Stimulated activated CD4-positive, alpha-beta T cell treated with anti-CD3 and anti-CD28 coated beads, Interleukin-12 subunit alpha, Interleukin-12 subunit beta, amount 100 ng/mL, for 4 hours (primary cell): Measurements from ENCODE around the gene SHB.

Experiments
- DNase-seq: peaks from one replicate; pipeline ENCODE4 v3.0.0-alpha.2; 2020

SHB gene

DNA sequence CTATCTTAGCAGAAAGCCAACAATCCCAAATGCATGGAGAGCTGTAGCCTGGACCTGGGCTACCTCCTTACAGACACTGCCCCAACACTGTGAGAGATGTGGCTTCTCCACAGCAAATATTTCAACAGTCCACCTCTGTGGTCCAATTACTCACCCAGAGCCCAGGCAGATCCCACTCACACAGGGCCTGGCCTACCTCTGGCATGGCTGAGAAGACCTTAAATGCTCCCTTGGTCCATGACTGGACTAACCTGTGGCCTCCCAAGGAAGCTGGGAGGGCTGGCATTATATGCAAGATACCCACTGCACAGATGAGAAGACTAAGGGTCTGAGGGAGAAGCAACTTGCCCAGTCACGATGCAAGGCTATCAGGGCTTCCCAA lies 142.3 kb downstream of the SHB start:
- no peak for DNase-seq

DNA sequence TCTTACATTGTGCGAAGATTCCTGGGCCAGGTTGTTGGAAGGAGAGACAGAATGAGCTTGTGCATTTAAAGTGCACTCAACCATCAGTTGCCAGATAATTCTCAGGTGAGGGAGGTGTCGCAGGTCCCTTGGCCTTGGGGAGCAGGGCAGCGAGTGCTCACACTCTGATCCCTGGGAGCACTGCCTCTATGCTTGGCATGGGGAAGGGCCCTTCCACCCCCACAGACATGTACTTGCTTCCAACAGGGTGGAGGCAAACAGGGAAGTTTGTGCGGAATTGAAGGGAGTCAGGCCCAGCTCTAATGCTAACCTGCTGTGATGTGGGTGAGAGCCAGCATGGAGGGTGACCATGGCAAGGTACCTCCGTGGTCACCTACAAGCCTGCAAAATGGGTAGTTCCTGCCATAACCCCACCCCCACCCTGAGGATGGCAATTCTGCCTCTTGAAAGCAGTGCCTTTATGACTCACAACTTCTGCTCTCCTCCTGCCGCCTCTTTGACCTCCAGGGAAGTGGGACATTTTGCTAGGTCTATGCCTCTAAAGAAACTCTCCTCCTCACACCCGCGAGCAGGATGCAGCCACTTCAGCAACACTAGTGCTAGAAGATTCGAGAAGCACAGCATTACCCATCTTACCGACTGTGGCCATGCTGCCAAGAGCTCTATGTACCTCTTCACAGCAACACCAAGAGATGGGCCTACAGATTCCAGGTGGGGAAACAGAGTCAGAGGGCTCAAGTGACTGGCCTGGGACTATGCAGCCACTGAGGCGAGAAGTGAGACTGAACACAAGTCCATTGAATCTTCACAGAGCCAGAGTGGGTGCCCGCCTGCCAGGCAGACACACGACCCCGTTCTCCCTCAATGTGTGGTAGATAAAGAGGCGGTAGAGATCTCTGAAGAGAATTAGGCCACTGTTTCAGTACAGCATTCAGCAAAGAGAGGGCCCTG lies 143.0 kb downstream of the SHB start:
- no peak for DNase-seq

DNA sequence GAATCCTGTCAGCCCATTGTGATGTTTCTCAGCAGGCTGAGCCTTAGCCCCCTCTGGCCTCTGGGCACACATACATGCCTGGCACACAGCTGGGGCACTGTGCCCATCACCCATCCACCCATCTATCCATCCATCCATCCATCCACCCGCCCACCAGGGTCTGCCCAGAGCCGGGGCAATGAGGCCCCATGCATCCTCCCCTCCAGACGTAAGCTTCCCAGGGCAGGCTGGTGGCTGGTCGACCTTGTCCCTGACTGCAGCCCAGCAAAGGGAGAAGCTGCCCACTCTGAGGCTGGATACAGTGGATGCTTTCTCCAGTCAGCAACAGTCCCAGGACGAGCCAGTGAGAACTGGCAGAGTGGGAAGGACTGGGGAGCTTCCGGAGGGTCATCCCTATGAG lies 144.0 kb downstream of the SHB start:
- DNase-seq = no peak

DNA sequence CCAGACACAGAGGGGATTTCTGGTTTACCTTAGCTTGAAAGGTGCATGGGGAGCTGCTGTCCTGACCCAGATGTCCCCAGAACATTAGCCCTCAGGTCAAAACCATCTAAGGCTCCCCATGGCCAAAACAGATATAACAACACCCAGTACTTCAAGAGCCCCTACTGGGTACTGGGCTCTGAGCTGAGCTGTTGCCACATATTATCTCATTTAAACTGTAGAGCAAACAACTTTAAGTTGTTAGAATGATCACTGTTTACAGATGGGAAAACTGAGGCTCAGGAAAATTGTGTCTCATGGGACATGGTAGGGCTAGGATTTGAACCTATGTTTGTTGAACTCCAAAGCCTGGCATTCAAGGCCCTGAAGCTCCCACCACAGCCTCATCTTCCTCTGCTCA lies 144.5 kb downstream of the SHB start:
- no peak for DNase-seq

DNA sequence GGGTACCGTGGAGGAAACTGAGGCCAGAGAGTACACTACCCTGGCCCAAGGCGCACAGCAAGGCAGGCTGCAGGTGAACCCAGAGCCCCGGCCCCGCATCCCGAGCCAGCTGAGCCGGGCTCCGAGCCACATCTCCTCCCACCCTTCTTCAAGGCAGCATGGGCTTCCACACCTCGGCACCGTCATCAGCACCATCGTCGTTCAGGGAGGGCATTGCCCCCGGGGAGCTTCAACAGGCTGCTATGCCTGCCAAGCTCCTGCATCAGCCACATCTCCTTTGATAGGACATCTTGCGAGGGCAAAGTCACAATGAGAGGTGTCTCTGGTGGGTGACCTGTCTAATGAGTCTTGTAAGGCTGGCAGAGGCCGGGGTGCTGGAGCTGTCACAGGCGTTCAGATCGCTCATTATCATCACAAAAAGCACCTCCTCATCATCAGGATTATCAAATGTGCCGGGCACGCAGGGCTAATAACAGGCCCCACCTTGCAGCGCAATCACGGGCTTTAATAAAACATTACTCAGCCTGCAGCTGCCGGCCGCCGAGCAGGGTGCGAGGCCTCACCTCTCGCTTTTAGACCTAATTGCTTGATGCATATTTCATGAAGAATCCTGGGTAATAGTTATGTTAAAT lies 145.1 kb downstream of the SHB start:
- no peak for DNase-seq

DNA sequence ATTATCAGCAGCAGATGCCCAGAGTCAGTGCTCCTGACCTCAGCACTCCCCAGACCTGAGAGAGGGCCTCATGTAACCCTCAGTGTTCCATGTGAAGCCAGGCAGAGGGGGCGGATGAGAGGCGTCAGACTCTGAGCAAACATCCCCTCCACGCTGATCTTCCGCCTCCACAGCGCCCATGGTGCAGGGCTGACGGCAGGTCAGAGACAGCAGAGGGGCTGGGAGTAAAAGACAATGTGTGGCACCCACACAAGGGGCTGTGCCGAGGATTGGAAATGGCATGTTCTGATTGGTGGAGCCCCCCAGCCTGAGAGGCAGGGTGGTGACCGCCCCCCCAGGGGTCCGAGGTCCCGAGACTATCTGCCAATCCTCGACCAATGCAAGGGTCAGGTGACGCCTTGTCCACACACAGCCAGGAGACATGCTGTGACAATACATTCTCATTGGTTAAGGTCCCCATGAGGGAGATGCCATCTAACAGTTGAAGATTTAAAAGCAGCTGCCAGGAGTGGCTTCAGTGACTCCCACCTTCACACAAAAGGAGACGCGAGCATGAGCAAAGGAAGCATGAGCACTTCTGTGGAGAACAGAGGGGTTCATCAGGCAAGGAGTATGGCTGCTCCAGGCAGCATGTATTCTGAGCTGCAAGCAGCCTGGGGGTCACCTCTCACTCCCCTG lies 145.8 kb downstream of the SHB start:
- no peak for DNase-seq

DNA sequence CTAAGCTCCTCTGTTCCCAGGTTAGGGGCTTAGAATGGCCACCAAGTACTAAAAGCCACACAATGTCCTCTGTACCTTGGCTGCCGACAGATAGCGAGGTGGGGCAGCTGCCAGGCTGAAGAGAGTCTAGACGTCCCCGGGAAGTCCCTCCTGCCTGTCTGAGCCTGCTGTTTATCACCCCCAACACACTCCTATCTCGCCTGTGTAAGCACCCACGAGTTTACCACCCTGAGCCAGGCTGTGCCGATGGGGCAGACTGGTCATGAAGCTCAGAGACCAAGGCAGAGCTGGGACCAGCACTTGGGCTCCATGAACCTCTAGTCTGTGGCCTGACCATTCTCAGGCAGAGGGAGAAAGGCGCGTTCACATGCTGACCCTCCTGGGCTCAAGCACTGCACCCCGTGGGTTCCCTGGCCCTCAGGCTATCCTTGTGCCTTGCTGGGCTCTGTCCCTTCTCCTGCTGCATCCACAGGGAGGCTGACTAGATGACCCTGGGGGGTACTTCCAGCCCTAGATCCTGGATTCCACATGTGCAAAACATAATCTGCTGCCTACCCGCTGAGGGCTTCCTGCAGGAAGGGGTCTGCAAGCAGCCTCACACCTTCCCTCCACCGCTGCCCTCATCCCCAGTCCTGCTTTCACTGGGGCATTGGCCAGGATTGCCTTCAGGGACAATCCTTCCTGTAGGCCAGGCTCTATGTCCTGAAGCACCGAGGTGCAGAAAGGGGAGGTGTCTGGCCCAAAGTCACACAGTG lies 146.5 kb downstream of the SHB start:
- no peak for DNase-seq

DNA sequence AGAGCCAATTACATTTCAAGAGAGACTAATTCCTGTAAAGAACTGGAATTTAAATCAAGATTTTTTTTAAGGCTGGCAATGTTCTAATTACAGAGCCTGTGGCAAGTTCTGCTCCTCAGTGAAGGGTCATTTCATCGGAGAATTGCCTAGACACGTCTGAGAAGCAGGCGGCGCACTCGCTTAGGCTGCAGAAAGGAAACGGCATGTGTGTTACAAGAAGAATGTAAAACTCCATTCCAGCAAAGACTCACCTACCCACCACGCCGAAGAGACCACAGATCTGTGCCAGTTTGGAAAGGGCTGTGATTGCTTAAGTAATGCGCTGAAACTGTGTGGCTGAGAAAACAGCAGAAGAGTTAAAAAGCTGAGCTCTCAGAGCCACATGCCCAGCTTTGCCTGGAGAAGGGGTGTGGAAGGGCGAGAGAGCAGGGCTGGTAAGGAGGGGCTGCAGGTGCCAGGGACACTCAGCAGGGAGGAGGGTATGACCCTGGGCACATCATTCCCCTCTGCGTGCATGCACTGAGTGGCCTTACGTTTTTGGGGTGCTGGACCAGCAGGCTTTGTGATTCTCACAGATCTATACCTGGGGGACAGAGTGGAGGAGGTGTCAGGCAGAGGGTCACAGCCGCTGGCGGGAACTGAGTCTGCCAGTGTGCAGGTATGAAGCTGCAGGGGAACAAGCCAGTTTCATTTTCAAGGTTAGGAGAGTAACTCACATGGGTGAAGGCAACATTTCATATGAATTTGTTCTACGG lies 147.3 kb downstream of the SHB start:
- no peak for DNase-seq

DNA sequence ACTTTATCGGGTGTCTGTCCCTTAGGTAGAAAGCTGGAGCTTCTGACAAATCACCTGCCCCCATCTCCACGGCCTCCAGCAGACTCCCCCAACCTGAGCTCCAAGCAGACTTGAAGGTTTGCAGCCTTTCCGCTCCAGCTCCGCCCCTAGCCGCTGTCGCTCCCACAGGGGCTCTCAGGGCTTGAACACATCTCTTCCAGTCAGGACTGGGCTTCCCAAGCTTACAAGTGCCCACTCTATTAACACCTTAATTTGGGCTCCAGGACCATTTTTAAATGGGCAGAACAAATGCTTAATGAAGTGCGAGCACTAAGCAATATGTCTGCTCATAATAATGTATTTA lies 147.9 kb downstream of the SHB start:
- no peak for DNase-seq

DNA sequence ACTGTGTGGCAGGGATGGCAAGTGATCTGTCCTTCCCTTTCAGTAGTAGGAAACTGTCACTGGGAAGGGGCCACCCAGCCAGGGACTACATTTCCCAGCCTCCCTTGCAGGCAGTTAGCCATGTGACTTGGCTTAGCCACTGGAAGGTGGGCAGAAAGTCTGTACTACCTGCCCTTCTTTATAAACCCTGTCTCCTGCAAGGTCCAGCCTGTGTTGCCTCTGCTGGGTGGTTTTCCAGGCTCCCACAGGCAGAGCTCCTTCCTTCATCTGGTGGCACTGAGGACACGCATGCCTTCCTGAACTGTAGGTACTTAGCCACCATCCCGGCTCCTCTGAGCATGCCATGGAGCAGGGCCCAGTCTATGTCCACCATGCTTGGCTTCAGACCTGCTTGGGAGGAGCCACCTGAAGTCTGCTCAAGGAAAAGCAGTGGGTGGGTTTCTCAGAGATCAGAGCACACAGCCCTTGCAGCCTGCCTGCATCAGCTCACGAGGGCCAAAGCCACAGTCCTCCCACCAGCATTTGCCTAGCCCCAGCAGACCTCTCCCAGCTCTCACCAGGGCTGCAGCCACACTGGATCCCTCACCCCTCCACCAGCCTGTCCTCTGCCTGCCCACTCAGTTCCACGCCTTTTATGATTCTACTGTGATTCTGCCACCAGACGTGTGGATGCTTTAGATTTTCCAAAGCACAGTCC lies 148.4 kb downstream of the SHB start:
- no peak for DNase-seq

DNA sequence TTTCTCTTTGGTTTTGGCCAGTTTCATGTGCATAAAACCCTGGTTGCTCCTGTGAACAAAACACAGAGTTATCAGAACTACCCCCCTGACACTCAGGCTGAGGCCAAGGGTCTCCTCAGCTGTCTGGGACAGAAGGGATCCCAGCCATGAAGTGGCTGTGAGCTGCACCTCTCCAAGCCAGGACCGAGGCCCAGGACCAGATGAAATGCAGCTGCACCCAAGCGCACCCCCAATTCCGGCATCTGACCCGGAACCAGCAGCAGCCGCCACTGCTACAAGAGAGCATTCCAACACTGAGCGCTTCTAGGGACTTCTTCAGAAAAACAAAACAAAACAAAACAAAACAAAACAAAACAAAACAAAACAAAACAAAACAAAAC lies 149.1 kb downstream of the SHB start:
- DNase-seq = no peak

DNA sequence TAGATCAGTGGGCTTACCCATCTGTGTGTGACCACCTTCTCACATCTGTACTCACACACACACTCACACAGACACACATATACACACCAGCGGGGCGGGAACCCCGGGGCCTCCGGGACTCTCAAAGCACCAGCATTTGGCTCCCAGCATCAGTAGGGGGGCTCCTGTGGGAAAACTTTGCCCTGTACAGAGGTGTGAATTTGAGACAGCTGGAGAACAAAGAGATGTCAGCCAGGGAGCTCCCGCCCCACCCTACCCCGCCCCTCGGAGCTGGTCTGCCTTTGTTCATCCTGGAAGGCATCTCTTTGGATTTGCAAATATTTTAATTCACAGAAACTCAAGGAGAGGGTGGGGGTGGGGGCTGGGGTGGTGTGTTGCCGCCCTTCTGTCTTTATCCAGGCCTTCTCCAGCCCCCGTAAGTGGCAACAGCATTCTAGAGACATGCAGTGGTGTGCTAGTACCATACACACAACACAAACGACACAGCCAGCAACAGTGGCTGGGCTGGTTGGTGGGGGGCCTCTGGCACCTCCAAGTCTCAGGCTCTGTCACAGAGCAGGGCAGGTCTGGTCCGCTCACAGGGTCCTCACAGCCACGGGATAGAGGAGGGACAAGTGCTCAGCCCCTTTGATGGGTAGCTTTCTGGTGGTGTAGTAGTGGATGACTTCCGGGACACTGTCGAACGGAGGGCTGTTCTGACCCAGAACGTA lies 149.6 kb downstream of the SHB start:
- no peak for DNase-seq

DNA sequence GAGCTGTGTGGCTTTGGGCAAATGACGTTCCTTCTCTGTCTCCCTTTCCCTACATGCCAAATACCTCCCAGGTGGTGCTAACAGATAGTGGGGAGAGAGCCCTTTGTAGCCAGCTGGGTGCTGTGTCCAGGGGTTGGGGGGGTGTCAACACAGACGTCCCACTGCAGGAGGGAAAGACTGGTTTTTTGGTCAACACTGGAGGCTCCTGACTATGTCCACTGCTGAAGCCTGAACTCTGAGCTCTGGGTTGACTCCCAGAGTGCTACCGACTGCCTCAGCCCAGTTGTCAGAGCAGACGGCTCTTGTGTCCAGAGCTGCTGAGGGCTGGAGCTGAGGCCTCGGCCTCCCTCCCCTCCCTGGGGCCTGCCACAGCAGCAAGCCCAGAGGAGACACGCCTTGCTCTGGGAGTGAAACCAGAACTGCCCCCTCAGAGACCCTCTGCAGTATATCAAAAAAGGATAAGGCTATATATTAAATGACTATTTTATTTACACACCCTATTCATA lies 150.3 kb downstream of the SHB start:
- DNase-seq = no peak

DNA sequence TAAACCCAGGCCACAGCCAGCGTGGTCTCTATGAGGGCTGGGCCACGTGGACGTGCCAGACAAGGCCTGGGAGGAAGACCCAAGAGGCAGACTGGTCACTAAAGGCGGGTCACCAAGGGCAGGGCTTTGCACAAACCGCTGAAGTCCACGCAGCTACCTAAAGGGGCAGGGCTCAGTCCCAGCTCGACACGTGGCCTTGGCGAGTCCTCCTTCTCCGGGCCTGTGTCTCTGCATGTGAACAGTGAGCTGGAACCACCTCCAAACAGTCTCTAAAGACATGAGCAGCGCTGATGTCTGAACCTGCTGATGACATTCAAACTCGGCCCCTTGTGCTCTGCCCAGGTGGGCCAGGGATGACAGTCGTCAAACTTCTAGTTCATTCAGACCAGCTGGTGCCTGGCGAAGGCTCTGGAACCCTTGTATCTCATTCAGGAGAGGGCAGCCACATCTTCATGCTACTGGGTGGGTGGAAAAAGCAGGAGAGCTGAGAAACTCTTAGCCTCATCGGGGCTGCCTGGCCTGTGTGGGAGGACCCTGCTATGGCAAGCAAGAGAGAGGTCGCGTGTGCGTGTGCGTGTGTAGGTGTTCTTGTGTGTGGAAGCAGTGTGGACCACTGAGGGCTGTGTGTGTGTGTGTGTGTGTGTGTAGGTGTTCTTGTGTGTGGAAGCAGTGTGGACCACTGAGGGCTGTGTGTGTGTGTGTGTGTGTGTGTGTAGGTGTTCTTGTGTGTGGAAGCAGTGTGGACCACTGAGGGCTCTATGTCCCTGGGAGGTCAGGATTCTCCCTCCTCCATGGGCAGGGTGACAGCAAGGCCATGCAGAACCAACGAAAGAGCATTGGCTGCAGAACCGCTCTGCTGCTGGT lies 151.0 kb downstream of the SHB start:
- no peak for DNase-seq

DNA sequence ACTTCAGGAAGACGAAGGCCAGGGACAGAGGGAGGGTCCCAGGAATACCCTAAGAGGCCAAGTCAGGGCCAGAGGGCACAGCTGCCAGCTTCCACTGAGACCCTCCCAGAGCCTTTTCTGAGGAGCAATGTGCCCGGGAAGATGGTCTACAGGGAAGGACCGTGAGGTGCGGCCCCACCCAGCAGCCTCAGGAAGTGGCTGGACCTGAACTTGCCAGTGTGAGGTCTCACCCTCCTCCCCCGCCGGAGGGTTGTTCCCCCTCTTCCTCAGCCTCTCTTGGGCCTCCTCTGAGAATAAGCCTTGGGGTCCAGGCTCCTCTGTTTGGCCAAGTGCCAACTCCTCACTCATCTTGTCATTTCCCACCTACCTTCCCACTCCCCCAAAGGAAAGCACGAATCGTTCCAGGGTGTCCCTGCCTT lies 151.7 kb downstream of the SHB start:
- DNase-seq = no peak

DNA sequence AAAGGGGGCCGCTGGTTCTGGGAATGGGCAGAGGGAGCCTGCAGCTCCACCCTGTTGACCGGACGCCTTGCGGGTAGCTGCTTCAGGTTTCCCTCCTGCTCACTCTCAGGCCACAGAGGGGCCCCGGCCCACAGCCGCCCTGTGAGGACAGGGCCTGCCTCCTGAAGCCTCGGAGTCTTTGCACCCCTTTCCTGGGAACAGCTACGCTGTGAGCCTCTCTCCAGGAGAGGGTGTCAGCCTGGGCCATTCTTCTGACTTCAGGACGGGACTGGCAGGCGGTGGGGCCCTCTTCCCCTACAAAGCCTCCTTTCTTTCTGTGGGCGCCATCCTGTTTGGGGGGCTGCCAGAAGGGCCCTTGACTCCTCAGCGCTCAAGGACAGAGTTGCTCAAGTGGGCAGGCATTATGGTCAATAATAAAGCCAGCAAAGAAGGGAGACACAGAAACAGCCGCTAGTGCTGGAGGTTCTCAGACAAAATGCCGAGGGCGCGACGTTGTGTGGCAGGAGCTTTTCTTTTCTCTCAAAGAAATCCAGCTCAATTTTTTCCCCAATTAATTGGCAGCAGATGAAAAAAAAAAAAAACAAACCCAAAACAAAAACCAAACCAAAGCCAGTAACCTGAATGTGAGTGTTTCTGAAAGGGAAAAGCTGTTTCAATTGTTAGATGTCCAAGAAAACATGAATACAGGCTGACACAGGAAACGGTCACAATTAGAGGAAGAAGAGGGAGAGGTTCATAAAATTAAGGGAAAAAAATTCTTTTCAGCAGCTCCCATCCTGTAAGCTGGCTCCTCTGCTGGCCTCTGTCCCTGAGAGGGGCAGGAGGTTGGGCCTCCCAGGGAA lies 152.3 kb downstream of the SHB start:
- DNase-seq = no peak

DNA sequence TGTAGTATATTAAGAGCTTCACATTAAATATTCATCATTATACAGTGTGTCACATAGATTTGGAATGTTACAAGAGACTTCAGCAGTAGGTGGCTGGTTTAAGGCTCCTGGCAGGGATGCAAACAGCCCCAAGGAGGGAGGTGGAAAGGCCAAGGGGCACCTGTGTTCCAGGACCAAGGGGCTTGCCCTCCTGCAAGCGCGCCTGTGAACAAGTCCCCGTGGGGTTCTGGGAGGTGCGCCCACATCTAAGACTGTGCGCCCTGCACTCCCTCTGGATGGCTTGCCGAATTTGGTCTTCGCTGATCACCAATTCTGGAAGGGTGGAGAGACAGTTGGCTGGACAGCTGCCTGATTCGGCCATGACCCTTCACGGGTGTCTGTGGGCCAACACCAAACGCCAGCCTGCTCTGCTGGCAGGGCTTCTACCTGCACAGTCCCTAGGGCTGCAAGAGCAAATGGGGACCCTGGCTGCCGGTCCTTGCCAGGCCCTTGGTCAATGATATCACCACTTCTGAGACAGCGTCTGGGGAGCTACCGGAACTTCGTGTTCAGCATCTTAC lies 153.0 kb downstream of the SHB start:
- no peak for DNase-seq

DNA sequence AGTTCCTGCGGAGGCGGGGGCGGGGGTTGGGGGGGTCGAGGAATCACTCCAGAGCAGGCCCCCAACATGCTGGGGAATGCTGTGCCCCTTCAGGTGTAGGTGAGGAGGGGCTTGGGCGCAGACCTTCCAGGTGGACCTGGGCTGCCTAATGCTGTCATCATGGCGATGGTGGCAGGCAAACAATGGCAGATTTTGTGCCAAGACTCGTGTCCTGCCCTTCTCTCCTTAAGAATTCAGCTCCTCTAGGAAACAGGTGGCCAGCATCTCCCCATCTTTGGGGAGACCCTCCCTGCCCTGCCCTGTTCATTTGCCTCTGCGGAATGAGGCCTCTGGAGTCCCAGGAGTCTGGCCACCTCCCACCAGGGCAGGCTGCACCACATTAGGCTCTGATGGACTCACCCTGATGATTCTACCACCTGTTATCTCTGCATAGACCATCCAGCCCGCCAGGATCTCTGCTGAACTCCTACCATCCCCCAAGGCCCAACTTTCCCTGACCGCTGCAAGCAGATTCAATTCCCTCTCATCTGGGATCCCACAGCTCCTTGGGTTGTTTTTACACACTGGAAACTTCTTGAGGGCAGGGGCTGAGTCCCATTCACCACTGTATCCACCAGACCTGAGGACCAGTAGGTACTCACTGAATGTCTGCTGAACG lies 154.2 kb downstream of the SHB start:
- no peak for DNase-seq
